ENCODE data around the gene MRNIP.

The MRNIP gene

DNA sequence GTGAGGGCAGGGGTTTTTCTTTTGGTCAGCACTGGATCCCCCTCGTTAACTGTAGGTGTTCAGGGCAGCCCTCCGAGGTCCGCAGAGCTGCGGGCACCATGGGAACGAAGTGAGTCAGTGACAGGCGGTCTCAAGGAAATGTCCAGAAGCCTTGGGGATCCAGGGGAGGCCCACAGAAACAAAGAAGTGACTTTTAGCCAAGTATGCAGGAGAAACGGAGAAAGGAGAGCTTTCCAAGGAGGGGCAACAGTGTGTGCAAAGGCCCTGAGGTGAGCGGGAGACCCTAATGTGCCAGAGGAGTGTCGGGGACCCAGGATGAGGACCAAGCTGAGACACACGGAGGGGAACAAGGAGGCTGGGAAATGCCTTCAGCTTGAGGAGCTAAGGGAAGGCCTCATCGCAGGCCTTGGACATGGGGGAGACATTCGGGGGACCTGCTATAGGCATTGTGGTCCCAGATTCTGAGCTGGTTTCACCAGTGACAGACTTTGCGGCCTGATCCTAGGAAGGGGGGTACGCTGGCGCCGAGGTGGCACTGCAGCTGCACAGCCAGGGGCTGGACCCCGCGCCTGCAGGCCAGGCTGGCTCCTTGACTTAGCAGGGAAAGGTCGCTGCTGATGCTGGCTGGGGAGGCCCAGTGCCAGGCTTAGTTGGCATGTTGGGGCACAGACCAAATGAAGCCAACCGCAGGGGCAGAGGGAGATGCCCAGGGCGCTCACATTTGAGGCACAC, 61.6 kb downstream of the MRNIP start:
- H3K4me3 ChIP-seq (ENCODE audit: low read length) = peak overlapping the region; percentile 91
- no peaks in the 10 kb centered on the region for H3K27me3 ChIP-seq (ENCODE audit: control insufficient read depth, low read length)
- no peak for TF ChIP-seq EZH2phosphoT487 (IDR thresholded peaks at IDR 0.05; ENCODE audit: borderline replicate concordance, low read length)
- TF ChIP-seq CTCF (IDR thresholded peaks at IDR 0.05; ENCODE audit: low read depth, low read length, poor library complexity, severe bottlenecking) = no peak
- H3K4me1 ChIP-seq (ENCODE audit: control insufficient read depth, low read length) = peaks cover 23% of the 10 kb centered on the region
- H3K27ac ChIP-seq (ENCODE audit: low read depth, low read length) = no peak overlapping the region
- no peaks in the 10 kb centered on the region for H3K79me2 ChIP-seq (ENCODE audit: control insufficient read depth, low read length)
- H4K20me1 ChIP-seq (ENCODE audit: control insufficient read depth, insufficient read depth, low read depth, low read length) = no peaks in the 10 kb centered on the region
- no peaks in the 10 kb centered on the region for H3F3A ChIP-seq (ENCODE audit: control insufficient read depth, insufficient read depth)
- peaks cover 36% of the 10 kb centered on the region; the same call in 1 of the 2 replicates for H3K36me3 ChIP-seq (ENCODE audit: control insufficient read depth, low read length)
- H3K4me2 ChIP-seq (ENCODE audit: low read length) = peak overlapping the region; percentile 85
- H3K9me2 ChIP-seq (replicated peaks; ENCODE audit: control insufficient read depth, low read length) = no peaks in the 10 kb centered on the region
- H3K9me3 ChIP-seq (ENCODE audit: control insufficient read depth, insufficient read depth, low read length) = no peaks in the 10 kb centered on the region

DNA sequence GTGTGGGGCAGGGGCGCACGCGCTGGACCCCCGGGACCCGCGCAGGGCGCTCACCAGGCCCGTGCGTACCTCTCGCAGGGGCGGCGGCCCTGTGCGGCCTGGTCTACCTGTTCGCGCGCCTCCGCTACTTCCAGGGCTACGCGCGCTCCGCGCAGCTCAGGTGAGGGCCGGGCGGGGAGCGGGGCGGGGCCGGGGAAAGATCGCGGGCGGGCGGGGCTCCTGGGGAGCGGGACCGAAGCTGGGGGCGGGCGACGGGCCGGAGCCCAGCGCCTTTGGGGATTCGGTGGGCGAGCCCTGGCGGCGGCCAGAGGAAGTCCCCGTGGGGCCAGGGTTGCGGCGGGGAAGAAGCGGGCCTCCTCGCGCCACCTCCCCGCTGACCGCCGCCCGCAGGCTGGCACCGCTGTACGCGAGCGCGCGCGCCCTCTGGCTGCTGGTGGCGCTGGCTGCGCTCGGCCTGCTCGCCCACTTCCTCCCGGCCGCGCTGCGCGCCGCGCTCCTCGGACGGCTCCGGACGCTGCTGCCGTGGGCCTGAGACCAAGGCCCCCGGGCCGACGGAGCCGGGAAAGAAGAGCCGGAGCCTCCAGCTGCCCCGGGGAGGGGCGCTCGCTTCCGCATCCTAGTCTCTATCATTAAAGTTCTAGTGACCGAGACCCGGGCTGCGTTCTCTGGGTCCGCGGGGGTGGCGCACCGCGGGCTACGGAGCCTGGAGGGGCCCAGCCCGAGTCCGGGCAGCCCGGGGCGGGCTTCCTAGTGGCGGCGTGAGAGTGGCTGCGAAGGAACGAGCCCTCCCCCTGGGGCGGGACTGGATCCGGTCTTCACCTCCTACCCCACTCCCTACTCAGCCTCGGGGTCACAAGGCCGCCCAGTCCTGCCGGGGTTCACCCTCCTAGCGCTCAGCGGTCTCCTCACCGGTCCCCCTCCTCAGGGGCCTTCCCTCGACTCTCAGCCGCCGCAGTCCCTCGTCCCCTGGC, 62.5 kb downstream of the MRNIP start:
- peak overlapping the region; percentile 36 for H3K27ac ChIP-seq (ENCODE audit: low read depth, low read length)
- peak; percentile 59 for TF ChIP-seq CTCF (IDR thresholded peaks at IDR 0.05; ENCODE audit: low read depth, low read length, poor library complexity, severe bottlenecking)
- no peak for TF ChIP-seq EZH2phosphoT487 (IDR thresholded peaks at IDR 0.05; ENCODE audit: borderline replicate concordance, low read length)

DNA sequence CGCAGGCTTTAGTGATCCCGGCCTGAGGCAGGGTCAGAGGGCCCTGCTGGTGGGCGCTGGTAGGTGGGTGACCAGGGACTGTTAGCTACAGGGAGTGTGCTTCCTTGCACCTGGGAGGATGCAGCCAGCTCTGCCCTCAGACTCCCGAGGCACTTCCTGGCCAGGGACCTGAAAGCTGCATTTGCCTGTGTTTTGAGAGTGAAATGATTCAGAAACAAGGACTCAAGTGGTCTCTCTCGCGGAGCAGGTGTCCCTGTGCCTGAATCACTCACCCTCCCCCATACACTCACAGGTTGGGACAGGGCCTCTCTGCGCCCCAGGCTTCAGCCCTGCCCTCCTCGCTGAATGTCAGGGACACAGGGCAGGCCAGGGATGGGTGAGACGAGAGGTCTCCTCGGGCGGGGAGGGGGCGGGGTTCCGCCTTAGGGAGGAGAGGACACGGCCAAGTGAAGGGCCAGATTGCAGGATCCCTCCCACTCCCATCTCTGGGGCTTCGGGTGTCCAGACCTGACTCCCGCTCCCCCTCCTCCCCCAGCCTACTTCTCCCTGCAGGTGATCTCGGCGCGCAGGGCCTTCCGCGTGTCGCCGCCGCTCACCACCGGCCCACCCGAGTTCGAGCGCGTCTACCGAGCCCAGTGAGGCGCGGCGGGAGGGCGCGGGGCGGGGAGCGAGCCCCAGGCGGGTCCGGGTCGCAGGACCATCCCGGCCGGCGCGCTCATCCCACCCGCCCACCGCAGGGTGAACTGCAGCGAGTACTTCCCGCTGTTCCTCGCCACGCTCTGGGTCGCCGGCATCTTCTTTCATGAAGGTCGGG, 63.4 kb downstream of the MRNIP start:
- H3K4me1 ChIP-seq (ENCODE audit: control insufficient read depth, low read length) = peaks cover 23% of the 10 kb centered on the region
- no peaks in the 10 kb centered on the region for H3K9me2 ChIP-seq (replicated peaks; ENCODE audit: control insufficient read depth, low read length)
- H3K27ac ChIP-seq (ENCODE audit: low read depth, low read length) = no peak overlapping the region

More for the DNA sequence above, 62.5 kb downstream of the MRNIP start:
- H3F3A ChIP-seq (ENCODE audit: control insufficient read depth, insufficient read depth) = no peaks in the 10 kb centered on the region
- H3K36me3 ChIP-seq (ENCODE audit: control insufficient read depth, low read length) = peaks cover 33% of the 10 kb centered on the region; the same call in 1 of the 2 replicates
- peaks cover 23% of the 10 kb centered on the region for H3K4me1 ChIP-seq (ENCODE audit: control insufficient read depth, low read length)
- H3K4me2 ChIP-seq (ENCODE audit: low read length) = peak overlapping the region; percentile 85
- H3K4me3 ChIP-seq (ENCODE audit: low read length) = peak overlapping the region; percentile 91
- H3K9me3 ChIP-seq (ENCODE audit: control insufficient read depth, insufficient read depth, low read length) = no peaks in the 10 kb centered on the region
- H3K9me2 ChIP-seq (replicated peaks; ENCODE audit: control insufficient read depth, low read length) = no peaks in the 10 kb centered on the region
- H4K20me1 ChIP-seq (ENCODE audit: control insufficient read depth, insufficient read depth, low read depth, low read length) = no peaks in the 10 kb centered on the region
- H3K27me3 ChIP-seq (ENCODE audit: control insufficient read depth, low read length) = no peaks in the 10 kb centered on the region
- no peaks in the 10 kb centered on the region for H3K79me2 ChIP-seq (ENCODE audit: control insufficient read depth, low read length)

More for the DNA sequence above, 63.4 kb downstream of the MRNIP start:
- H3F3A ChIP-seq (ENCODE audit: control insufficient read depth, insufficient read depth) = no peaks in the 10 kb centered on the region
- peak overlapping the region; percentile 85 for H3K4me2 ChIP-seq (ENCODE audit: low read length)
- H3K36me3 ChIP-seq (ENCODE audit: control insufficient read depth, low read length) = peaks cover 29% of the 10 kb centered on the region; the same call in 1 of the 2 replicates
- peak overlapping the region; percentile 91 for H3K4me3 ChIP-seq (ENCODE audit: low read length)
- H3K9me3 ChIP-seq (ENCODE audit: control insufficient read depth, insufficient read depth, low read length) = no peaks in the 10 kb centered on the region
- TF ChIP-seq EZH2phosphoT487 (IDR thresholded peaks at IDR 0.05; ENCODE audit: borderline replicate concordance, low read length) (no peak), CTCF (IDR thresholded peaks at IDR 0.05; ENCODE audit: low read depth, low read length, poor library complexity, severe bottlenecking) (no peak)
- H3K79me2 ChIP-seq (ENCODE audit: control insufficient read depth, low read length) = no peaks in the 10 kb centered on the region
- no peaks in the 10 kb centered on the region for H4K20me1 ChIP-seq (ENCODE audit: control insufficient read depth, insufficient read depth, low read depth, low read length)
- H3K27me3 ChIP-seq (ENCODE audit: control insufficient read depth, low read length) = no peaks in the 10 kb centered on the region
